ENCODE data around the gene UBASH3B.

The UBASH3B gene

DNA sequence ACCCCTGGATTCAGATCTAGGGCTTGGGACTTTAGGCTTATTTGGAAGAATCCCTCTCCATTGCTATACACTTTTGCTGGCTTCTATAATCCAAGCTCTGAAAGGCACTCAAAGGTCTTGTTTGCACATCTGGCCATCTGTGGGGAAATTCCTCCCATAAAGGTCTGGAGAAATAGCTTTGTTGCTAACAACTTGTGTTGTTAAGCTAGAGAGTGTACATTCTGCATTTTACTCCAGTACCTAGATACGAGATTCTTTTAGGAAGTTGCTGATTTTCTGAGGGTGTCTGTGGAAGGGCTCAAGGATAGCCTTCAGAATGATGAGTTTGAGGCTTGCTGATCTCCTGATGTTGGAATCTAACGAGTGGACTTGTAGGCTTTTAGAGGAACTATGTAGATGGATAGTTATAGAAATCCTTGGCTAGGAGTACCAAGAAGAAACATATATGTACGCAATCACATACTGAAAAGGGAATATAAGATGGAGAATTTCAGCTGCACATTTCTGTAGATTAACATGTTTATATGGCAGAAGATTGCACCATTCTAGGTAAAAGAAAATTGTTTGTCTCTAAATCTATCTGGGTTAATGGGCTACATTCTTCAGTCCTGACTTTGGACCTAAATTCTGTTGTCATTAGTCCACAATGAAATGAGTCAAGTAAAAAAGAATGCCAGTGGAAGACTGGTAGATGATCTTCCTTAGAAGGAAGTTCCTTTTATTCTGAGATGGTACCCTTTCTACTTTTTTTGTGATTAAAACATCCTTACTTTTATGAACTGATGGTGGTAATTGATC is 51.0 kb downstream of the UBASH3B start:
- H3K4me2 ChIP-seq (ENCODE audit: low read length): no peak overlapping the region
- H3K27ac ChIP-seq: no peak overlapping the region
- no peak overlapping the region for H3K9ac ChIP-seq
- H2AFZ ChIP-seq: no peak overlapping the region
- no peaks in the 10 kb centered on the region for H3K9me3 ChIP-seq (ENCODE audit: control insufficient read depth, low read length)
- no peaks in the 10 kb centered on the region for H3K27me3 ChIP-seq (ENCODE audit: control insufficient read depth, insufficient read depth, low read length)
- no peak overlapping the region for H3K4me3 ChIP-seq (ENCODE audit: low read depth, low read length)
- TF ChIP-seq, protein P1, sequence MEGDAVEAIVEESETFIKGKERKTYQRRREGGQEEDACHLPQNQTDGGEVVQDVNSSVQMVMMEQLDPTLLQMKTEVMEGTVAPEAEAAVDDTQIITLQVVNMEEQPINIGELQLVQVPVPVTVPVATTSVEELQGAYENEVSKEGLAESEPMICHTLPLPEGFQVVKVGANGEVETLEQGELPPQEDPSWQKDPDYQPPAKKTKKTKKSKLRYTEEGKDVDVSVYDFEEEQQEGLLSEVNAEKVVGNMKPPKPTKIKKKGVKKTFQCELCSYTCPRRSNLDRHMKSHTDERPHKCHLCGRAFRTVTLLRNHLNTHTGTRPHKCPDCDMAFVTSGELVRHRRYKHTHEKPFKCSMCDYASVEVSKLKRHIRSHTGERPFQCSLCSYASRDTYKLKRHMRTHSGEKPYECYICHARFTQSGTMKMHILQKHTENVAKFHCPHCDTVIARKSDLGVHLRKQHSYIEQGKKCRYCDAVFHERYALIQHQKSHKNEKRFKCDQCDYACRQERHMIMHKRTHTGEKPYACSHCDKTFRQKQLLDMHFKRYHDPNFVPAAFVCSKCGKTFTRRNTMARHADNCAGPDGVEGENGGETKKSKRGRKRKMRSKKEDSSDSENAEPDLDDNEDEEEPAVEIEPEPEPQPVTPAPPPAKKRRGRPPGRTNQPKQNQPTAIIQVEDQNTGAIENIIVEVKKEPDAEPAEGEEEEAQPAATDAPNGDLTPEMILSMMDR (IDR thresholded peaks at IDR 0.05): no peak
- H3K36me3 ChIP-seq (ENCODE audit: control insufficient read depth, insufficient read depth, low read length): no peaks in the 10 kb centered on the region
- no peaks in the 10 kb centered on the region for H3K4me1 ChIP-seq
- no peaks in the 10 kb centered on the region for H3K79me2 ChIP-seq

DNA sequence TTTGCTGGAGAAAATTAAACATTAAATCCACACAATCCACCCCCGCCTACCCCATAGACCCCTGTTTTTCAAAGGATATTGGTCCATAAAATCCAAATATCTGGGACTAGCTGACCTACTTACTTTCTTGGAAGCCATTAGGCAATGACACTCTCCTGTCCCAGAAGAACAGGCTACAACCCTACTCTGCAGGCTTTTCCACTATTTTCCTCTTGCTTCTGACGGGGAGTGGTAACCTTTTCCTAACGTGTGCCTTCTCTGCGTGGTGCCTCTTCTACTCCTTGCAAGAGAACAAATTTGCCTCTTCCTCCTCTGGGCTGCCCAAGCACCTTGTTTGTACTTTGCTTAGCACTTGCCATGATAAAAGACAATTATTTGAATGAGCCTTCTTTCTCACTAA is 51.6 kb downstream of the UBASH3B start:
- H3K79me2 ChIP-seq: no peaks in the 10 kb centered on the region
- no peaks in the 10 kb centered on the region for H3K27me3 ChIP-seq (ENCODE audit: control insufficient read depth, insufficient read depth, low read length)
- no peak overlapping the region for H3K9ac ChIP-seq
- no peak overlapping the region for H3K27ac ChIP-seq
- no peak overlapping the region for H3K4me3 ChIP-seq (ENCODE audit: low read depth, low read length)
- H3K4me1 ChIP-seq: no peaks in the 10 kb centered on the region
- TF ChIP-seq, protein P1 (IDR thresholded peaks at IDR 0.05): no peak
- no peaks in the 10 kb centered on the region for H3K36me3 ChIP-seq (ENCODE audit: control insufficient read depth, insufficient read depth, low read length)
- no peak overlapping the region for H2AFZ ChIP-seq
- no peaks in the 10 kb centered on the region for H3K9me3 ChIP-seq (ENCODE audit: control insufficient read depth, low read length)
- H3K4me2 ChIP-seq (ENCODE audit: low read length): no peak overlapping the region

DNA sequence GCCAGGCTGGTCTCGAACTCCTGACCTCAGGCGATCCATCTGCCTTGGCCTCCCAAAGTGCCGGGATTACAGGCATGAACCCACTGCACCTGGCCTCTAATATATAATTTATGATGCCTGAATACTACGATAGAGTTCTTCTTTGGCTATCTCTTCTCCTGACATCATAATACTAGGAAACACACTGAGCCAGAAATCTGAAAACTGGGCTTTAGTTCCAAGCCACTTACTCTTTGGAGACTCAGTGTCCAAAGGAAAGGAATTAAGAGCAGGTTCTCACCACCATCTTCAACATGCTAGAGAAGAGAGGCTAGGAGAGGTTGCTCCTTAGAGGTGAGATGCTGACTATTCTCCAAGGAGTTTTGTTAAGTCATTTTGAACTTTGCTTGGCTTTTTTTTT is 52.4 kb downstream of the UBASH3B start:
- Histone ChIP-seq H3K4me2 (ENCODE audit: low read length) (no peak overlapping the region), H3K27ac (no peak overlapping the region), H3K9me3 (ENCODE audit: control insufficient read depth, low read length) (no peaks in the 10 kb centered on the region), H3K36me3 (ENCODE audit: control insufficient read depth, insufficient read depth, low read length) (no peaks in the 10 kb centered on the region), H3K9ac (no peak overlapping the region), H3K4me1 (no peaks in the 10 kb centered on the region), H3K27me3 (ENCODE audit: control insufficient read depth, insufficient read depth, low read length) (no peaks in the 10 kb centered on the region), H2AFZ (no peak overlapping the region), H3K4me3 (ENCODE audit: low read depth, low read length) (no peak overlapping the region), H3K79me2 (no peaks in the 10 kb centered on the region)
- TF ChIP-seq, protein P1 (IDR thresholded peaks at IDR 0.05): no peak

DNA sequence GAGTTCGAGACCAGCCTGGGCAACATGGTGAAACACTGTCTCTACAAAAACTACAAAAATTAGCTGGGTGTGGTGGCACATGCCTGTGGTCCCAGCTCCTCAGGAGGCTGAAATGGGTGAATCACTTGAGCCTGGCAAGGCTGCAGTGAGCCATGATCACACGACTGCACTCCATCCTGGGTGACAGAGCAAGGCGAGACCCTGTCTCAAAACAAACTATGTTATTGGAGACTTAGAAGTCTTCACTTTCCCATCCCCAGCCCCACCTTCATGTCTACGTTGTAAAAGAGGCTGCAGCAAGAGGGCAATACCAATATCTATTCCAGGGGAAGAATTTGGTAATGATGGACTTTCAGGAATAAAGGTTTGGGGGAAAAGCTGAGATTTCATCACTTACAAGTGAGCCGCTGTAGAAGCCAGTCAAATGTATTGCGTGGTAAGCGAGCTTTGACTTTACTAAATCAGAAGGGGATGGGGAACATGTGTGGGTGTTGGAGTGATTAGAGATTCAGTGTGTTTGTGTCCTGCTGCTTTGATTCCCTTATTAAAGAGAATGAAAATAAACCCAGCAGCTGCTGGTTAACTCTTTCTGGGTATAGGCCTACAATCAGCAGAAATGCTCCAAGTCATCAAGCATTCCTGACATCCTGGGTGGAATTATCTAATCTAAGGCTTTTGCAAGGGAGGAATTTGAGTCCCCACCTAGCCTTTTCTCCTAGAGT is 53.7 kb downstream of the UBASH3B start:
- Histone ChIP-seq H3K9me3 (ENCODE audit: control insufficient read depth, low read length) (no peaks in the 10 kb centered on the region), H3K4me1 (no peaks in the 10 kb centered on the region), H3K4me2 (ENCODE audit: low read length) (no peak overlapping the region), H3K27ac (no peak overlapping the region), H3K79me2 (no peaks in the 10 kb centered on the region), H3K9ac (no peak overlapping the region), H3K27me3 (ENCODE audit: control insufficient read depth, insufficient read depth, low read length) (no peaks in the 10 kb centered on the region), H3K36me3 (ENCODE audit: control insufficient read depth, insufficient read depth, low read length) (no peaks in the 10 kb centered on the region), H2AFZ (no peak overlapping the region), H3K4me3 (ENCODE audit: low read depth, low read length) (no peak overlapping the region)
- TF ChIP-seq, protein P1 (IDR thresholded peaks at IDR 0.05): no peak

All from parathyroid adenoma (tissue), 2 donors.